GM21619 (cell line): ENCODE data around the gene SRGAP3.
"Not testable (repeated sequence)": the region's sequence is repeated elsewhere in the genome, so short reads cannot be mapped to it uniquely, and the experiment has no call there.

Source experiments
- ATAC-seq: cut with Tn5 transposase; IDR thresholded peaks from one replicate; pipeline ENCODE4 v1.9.1; 2021; ENCODE audit not compliant: unreplicated experiment

Gene SRGAP3

DNA sequence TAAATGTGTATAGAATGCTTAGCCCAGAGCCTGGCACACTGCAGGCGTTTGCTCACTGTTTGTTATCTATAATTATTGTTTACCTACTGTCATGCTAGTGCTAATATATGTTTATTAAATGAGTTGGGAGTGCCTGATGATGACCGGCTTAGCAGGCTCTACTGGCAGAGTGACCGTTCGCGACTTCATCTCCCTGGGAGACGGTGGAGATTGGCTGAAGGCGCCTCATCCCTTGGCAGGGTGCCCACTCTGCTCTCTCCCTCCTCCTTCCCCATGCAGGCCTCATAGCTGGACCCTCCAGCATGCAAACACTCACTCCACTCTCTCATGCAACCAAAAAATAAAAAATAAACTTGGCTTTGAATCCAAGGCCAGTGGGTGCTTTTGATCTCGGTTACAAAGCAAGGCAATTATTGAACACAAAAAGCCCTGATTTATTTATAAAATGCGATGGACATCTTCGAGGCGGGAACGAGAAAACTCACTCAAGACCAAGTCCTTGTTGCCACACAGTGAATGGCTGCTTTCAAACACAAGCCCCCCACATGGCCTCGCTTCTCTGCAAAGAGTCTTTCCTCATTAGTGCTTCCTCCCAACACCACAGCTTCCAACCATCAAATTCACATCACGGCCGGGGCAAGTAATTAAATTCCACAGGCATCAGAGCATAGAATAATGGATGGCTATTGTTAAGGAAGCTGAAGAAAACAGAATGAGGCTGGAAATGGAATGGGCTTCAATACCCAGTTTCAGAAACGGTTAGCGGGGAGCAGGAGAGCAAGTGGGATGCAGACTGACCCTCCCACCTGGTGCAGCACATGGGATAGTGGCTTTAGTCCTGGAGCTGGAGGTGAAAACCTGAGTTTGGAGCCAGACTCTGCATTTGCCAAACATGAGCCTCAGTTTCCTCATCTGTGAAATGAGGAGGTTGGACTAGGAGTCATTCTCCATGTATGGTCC lies 150.4 kb downstream of the SRGAP3 start:
- no peak for ATAC-seq

DNA sequence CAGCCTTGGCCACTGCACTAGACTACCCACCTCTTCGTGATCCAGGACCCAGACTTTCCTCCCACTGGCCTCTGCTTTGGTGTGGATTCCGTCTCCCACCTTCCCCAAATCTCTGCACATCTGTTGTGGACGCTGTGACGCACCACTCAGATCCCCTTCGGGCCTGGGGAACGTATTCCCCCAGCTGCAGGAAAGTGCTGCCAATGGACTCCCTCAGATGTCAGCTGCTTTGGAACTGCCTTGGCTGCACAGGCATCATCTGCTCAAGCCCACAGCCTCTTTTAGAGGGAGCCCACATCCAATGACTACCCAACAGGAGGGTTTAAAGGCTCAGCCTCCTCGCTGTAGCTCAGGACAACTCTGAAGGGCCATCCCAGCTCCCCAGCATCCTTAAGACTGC lies 152.0 kb downstream of the SRGAP3 start:
- no peak for ATAC-seq

DNA sequence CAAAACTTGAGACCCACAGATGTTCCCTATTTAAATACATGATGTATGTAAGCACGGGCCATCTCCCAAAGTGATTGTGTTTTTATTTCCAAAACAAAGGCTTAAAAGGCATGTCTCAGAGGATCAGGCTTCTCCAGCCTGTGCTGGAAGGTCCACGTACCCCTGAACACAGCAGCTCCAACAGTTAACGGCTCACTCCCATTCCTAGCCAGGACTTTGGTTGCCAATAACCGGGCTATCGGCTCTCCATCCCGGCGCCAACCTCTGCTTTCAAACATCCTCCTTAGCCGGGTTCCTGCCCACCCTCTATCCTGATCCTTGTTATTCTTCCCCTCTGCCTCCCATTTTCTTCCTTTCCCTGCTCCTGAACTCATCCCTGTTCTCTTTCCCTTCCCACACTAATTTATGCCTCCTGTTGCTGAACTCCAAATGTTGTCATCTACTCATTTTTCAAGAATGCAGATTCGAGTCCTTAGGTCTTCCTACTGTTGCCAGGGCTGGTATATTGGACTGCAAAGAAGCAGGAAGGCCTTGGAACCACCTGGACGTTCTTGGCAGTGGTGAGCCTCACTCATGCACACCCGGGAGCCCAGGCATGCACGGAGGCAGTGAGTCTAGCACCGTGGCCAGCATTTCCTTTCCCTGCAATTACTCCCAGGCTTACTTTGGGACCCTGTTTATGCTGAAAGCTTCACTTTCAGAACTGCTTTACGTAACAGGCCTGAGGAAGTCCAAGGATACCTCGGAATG lies 157.8 kb downstream of the SRGAP3 start:
- no peak for ATAC-seq

DNA sequence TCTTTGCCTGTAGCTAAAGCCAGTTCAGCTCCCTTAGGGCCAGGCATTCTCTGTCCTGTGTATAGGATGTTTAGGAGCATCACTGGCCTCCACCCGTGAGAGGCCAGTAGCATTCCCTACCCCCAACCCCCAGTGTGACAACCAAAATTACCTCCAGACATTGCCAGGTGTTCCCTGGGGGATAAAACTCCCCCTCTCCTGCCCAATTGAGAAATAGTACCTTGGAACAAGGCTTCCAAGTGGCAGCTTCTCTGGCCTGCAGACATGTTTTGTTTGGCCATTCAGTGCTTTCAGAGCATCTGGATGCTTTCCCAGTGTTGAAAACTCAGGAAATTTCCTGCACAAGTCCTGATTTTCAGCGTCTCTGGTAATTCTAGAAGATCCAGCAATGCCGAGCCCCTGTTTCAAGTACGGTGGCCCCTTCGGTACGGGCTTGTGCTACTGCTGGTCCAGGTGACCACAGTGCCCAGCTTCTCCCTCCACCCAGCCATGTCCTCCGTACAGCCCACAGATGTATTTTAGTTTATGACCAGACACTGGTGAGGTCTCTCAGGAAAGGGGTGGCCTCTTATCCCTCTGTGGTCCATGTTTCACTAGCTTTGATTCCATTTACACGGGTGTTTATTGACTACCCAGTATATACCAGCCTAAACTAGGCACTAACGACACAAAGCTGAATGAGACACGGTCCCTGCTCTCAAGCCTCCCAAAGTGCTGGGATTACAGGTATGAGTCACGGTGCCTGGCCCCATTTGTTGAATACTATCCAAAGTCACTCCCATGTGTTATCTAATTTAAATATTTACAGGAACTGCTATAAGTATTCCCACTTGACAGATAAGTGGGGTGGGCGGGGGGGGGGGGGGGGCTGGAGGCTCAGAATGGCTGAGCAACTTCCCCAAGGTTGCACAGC lies 160.7 kb downstream of the SRGAP3 start:
- no peak for ATAC-seq

DNA sequence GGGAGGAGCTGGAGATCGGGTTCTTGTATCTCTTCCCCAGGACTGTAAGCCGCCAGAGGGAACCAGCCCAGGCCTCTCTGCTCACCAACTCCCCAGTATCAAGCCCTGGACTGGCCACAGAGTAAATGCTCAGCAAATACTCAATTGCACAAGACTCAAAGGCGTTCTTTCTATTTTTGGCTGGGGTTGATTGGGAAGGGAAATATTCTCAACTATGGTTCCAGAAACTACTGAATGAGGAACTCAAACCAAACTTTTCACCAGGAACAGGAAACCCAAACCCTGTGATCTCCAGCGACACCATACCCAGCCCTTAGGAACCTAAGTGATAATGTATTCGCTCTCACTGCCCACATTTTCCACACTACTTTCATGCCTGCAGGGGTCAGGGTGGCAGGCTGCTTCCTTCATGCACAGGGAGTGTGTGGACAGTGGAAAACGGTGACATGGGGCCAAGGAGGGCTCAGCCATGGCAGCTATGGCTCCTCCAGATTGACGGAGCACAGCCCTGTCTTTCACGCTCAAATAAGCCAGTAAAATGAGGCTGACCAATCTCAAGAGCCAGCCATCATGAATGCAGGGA lies 161.5 kb downstream of the SRGAP3 start:
- no peak for ATAC-seq

DNA sequence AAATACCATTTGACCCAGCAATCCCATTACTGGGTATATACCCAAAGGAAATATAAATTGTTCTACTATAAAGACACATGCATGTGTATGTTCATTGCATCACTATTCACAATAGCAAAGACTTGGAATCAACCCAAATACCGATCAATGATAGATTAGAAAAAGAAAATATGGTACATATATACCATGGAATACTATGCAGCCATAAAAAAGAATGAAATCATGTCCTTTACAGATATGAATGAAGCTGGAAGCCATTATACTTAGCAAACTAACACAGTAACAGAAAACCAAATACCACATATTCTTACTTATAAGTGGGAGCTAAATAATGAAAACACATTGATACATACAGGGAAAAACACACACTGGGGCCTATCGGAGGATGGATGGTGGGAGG lies 164.0 kb downstream of the SRGAP3 start:
- ATAC-seq: not testable (repeated sequence)

DNA sequence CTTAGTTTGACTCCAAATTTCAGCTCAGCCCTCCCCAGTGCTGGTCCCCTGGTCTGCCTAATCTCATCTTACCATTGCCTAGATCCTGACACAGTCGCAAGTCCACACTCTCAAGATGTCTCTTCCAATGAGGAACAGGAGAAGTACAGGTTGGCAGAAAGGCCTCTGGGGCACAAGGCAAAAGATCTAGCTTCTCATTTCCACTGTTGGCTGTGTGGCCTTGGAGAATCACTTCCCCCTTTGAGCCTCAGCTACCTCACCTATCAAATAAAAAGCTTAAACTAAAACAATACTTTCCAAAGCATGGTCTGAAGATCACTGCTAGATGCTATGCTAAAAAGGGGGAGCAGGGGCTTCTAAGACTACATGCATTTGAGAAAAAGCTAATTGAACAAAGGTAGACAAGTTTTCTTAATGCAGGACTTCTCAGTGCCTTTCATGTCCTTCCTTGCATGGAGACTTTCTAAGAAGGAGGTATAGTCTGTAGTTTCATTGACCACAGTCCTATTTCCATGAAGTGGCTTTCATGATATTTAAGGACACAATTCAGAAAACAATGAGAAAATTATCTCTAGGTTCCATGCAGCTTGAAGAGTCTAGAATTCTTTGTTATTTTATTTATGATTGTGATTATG lies 168.1 kb downstream of the SRGAP3 start:
- ATAC-seq: no peak

DNA sequence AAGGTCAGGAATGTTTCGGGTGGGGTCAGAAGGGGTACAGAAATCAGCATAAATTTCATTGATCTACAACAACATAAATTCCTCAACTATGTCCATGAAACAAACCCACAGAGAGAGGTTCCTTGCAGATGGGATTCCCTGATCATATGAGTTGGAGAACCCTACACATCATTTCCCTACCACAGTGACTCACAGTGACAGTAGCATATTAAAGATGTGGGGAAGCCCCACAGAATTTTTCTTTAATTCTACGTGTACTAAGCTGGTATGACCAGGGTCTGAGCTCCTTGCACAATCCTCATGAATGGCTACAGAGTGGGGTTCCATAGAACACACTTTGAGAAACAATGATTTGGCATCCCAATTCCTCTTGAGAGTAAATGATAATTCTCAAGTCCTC lies 169.3 kb downstream of the SRGAP3 start:
- no peak for ATAC-seq

DNA sequence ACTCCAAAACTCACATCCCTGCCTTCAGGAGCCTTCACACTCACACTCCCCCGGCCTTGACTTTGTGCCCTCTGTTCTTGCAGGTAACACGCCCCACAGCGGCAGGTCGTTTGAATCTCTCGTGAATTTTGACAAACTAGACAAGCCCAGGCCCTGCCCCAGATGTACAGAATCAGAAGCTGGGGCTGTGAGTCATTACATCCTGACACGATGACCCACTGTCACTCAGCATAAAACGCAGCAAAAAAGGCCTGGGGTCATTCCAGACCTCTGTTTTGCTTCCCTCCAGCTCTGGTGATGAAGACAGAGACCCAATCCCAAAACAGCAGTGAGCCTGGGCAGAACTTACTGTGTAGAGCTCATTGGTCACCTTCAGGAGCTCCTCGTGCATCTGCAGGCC lies 169.8 kb downstream of the SRGAP3 start:
- no peak for ATAC-seq

DNA sequence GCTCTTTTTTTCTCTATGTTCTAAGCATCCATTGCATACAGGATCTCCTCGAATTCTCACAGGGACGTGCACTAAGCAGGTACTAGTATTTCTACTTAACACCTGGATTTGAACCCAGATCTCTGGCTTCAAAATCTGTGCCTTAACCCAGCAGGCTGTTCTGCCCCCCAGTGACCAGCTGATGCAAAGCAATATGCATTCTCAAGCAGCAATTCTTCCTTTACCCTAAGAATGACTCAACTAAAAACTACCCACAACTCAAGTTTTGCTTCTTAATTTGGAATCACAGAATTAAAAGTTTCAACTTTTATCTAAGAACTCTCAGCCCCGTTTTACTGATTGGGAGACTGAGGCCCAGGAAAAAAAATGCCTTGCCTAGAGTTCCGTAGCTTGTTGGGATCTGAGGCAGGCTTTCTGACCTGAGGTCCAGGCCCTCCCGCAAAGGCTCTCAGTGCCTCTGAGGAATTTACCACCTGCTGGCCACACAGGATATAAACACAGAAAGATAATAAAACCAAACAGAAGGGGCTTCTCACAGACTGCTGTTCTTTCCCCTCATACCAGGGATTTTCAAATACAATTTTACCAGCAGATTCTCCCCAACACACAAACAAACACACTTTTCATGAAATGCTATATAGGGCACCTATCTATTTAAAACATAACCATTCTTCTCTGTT lies 170.7 kb downstream of the SRGAP3 start:
- no peak for ATAC-seq

DNA sequence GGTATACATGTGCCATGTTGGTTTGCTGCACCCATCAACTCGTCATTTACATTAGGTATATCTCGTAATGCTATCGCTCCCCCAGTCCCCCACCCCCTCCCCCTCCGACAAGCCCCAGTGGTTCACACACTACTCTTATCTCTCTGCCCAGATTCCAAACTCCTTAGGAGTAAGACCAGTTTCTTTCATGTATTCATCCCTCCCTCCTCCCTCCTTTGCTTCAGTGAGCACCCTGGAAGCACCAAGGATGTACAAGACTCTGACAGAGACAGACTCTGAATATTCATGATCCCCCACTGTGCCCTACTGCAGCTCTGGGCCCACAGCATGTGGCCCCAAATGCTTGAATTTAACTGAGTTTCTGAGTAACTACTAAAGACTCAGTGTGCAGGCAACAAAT lies 172.4 kb downstream of the SRGAP3 start:
- ATAC-seq: no peak

DNA sequence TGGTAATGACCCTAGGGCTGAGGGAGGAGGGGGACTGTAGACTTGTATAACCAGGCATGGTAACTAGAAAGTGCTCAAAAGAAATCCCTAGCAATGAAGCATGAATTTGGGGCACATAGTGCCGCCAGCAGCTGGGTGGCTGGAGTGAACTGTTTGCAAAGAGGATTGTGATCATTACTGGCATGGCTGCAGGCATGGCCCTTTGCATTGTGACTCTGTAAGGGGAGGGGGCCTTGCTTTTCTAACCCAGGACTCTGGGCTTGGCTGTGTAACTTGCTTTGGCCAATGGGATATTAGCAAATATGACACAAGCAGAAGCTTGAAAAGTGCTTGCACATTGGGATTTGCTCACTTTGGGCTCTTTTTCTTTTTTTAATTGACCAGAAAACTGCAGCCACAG lies 173.7 kb downstream of the SRGAP3 start:
- ATAC-seq: no peak

DNA sequence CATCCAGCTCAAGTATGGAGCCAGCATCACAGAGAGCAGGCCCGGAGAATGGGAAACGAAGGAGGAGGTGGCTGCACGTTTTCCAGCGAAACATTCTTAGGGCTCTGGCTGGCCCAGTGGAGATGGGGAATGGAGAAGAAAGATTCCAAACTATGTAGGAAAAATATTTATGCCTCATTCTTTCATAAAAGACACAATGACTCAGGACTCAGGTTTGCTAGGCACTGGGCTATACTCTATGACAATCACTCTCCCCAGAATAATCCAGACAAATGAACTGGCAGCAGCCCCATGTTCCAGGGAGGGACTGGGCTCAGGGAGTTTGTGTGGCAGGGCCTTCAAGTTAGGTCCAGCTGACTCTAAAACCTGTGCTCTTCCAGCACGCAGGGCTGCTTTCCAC lies 175.4 kb downstream of the SRGAP3 start:
- ATAC-seq: no peak

DNA sequence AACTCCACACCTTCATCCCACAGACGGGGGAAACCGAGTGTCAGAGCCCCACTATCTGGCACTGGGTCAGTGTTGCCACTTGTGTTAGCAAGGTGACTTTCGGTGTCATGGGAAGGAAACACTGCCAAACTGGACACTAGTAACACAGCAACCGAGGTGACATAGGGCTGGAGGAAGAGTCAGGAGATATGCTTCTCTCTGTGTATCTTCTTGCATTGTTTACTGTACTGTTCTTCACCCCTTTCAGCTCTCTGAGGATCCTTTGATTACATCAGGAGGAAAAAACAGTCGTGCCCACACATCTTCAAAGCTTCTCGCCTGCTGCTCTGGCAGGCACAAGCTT lies 176.8 kb downstream of the SRGAP3 start:
- ATAC-seq: no peak

DNA sequence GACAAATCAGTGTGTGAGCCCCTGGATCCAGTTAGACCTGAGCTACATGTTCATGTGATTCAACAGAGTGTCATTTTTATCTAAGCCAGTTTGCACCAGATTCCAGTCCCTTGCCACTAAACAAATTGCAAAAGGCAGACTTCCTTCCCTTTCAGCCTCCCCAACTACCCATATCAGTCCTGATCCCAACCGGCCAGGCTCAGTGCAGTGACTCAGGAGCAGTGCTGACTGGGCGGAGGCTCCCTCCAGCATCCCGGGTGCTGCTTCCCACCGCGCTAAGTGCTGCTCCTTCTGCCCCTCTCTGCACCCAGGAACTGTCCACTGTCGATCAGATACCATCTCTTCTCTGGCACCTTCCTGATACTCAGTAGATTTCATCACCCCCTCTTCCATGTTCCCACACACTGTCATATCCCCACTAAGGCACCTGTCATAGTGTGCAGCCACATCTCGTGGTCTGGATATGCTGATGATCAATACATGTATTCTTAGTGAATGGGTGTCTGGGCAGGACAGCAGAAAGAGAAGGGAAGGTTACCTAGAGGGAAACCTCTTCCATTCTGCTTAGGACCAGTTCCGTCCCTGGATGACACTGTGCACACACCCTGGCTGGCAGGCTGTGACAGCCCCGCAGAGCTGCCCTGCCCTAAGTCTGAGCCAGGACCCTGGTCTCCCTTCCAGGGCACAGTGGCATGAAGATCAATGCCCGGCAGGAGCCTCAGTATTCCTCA lies 177.3 kb downstream of the SRGAP3 start:
- no peak for ATAC-seq

DNA sequence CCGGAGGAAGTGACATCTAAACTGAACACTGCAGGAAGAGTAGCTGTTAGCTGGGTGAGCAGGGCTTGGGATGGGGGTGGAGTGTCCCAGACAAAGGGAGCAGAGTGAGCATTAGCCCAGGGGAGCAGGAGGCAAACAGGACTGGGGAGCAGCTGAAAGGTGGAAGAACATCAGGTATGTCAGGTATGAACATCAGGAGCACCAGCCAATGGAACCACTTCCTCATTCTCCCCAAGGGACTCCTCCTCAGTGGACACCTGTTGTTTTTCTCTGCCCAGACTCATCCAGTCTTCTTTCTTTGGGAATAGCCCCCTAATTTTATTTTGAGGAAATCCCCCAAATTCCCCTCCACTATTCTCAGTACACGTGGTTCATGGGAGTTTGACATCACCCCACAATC lies 178.5 kb downstream of the SRGAP3 start:
- no peak for ATAC-seq

DNA sequence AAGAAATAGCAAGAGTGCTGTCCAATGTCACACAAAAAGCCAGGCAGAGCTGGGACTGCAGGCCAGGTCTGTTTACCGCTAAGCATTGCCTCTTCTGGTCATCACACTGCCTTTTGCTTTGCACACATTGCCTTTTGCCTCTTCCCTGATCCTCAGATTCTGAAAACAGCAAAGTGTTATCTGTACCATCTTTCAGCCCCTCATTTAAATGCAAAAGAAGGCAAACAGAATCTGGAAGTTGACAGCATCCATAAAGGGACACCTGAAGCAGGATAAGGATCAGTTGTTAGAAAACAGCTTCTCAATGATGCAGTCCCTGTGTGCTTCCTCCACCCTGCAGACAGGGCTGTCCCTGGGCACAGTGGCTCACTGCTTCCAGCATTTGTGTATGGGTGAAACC lies 179.5 kb downstream of the SRGAP3 start:
- no peak for ATAC-seq

DNA sequence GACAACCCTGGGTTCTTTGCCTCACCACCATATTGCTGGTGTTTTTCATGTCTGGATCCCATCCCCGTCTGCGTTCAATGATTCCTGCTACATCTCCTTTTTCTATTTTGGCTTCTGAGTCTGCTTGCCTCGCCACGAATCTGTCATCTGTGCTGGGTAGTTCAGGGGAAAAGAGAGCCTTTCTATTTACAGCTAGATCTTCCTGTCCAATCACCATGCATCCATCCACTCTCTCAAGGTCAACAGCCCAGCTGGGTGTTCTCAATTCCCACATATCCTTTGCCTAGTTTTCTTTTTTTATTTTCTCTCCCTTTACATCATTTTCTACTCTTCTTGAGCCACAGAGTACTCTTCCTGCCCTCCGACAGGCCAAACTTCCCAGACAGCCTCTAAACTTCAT lies 181.4 kb downstream of the SRGAP3 start:
- no peak for ATAC-seq

DNA sequence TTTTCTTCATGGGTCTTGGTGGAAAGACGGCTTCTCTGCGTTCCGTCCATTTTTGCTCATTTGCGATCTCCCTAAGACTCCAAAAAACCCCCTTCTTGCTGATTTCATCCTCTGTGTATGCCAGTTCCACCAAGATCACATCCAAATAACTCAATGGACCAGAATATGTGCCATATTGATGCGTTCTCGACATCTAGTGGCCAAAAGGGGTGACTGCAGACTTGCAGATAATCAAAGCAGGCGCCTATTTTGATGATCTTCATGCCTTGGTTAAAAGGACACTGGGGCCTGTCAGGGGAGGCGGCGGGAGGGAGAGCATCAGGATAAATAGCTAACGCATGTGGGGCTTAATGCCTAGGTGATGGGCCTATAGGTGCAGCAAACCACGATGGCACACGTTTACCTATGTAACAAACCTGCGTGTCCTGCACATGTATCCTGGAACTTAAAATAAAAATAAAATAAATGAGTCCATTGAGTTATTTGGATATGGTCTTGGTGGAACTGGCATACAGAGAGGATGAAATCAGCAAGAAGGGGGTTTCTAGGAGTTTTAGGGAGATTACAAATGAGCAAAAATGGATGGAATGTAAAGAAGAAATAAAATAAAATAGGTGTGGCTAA lies 182.0 kb downstream of the SRGAP3 start:
- ATAC-seq: peak; percentile 80
